Endothelial cell of umbilical vein (primary cell): ENCODE data around the gene GABBR2. TPM values are rescaled to one million over a fixed set of nuclear protein-coding genes. Genes with fewer than 3 reads are reported as not detected.

Experiments
- BruUV-seq: library from RNA; stranded (reverse); fragments of 400-500 nt; replicated peaks from 2 replicates; lab custom pipeline; 2021; lab: Mats Ljungman, UMichigan
- CTCF ChIA-PET: fragments of 300-600, 350-600 bp; sonication (Branson Sonifier 250); formaldehyde crosslinking; loops from one replicate; lab custom pipeline; 2021; ENCODE audit warnings: antibody characterized with exemption, inconsistent platforms; lab: Charles Lee
- POLR2A ChIA-PET: fragments of 300-600, 350-600 bp; sonication (Branson Sonifier 250); formaldehyde crosslinking; loops from one replicate; lab custom pipeline; 2021; ENCODE audit warnings: antibody characterized with exemption, inconsistent platforms; lab: Charles Lee
- DNase-seq: peaks from one replicate; pipeline ENCODE4 v3.0.0-alpha.2; 2011; ENCODE audit warnings: low read depth, low spot score
- FAIRE-seq: peaks from 2 replicates; lab custom pipeline; 2011; peaks lifted over from hg19 to GRCh38; lab: Jason Lieb, UNC
- H2AFZ ChIP-seq: 2 replicates; pipeline ENCODE4 v1.6.0; 2012; ENCODE audit warnings: low read depth, low read length, control low read depth, inconsistent platforms
- H3K27ac ChIP-seq: 2 replicates; pipeline ENCODE4 v1.5.1; 2011; ENCODE audit warnings: low read depth, mild to moderate bottlenecking, control low read depth, low read length, moderate library complexity; ENCODE audit not compliant: insufficient read depth
- H3K27me3 ChIP-seq, 2 experiments: 2 replicates each; pipeline versions ENCODE4 v1.6.0 to v1.6.1; 2011; ENCODE audit warnings: low read length in 2 of 2, mixed read lengths in 1 of 2; ENCODE audit not compliant: control insufficient read depth in 2 of 2, insufficient read depth in 2 of 2
- H3K36me3 ChIP-seq, 2 experiments: 2 replicates in 1 of 2; 3 replicates in 1 of 2; pipeline ENCODE4 v1.5.1; 2011; ENCODE audit warnings: low read length in 2 of 2, mild to moderate bottlenecking in 1 of 2, moderate library complexity in 1 of 2; ENCODE audit not compliant: control insufficient read depth in 2 of 2, insufficient read depth in 2 of 2; ENCODE audit errors: extremely low read depth in 1 of 2
- H3K4me1 ChIP-seq: 3 replicates; pipeline ENCODE4 v1.5.1; 2011; ENCODE audit warnings: mild to moderate bottlenecking, low read length; ENCODE audit not compliant: control insufficient read depth, insufficient read depth; ENCODE audit errors: extremely low read depth
- H3K4me2 ChIP-seq: 2 replicates; pipeline ENCODE4 v1.6.1; 2011; ENCODE audit warnings: low read length, control low read depth, mixed read lengths; ENCODE audit not compliant: insufficient read depth
- H3K4me3 ChIP-seq, 3 experiments: fragments of 200-600 bp in 1 of 3; sonication (generic), shearing (Covaris generic) in 1 of 3; replicated peaks in 1 of 3; 2 replicates each; pipeline ENCODE4 v1.5.1; 2011 to 2016; ENCODE audit warnings: control low read depth in 3 of 3, low read length in 3 of 3, mild to moderate bottlenecking in 2 of 3, inconsistent platforms in 1 of 3, low read depth in 1 of 3, moderate library complexity in 1 of 3; ENCODE audit not compliant: insufficient read depth in 1 of 3
- H3K79me2 ChIP-seq: 2 replicates; pipeline ENCODE4 v1.6.0; 2012; ENCODE audit warnings: low read length, inconsistent platforms; ENCODE audit not compliant: control insufficient read depth, insufficient read depth
- H3K9ac ChIP-seq: replicated peaks from 2 replicates; pipeline ENCODE3; 2011; ENCODE audit warnings: low read length, control low read depth; ENCODE audit not compliant: insufficient read depth; ENCODE audit errors: extremely low read depth
- H3K9me1 ChIP-seq: replicated peaks from 3 replicates; pipeline ENCODE4 v1.6.0; 2011; ENCODE audit warnings: mild to moderate bottlenecking, low read length; ENCODE audit not compliant: control insufficient read depth, insufficient read depth; ENCODE audit errors: extremely low read depth
- H3K9me3 ChIP-seq: replicated peaks from 2 replicates; pipeline ENCODE4 v1.5.1; 2012; ENCODE audit warnings: low read length, inconsistent platforms; ENCODE audit not compliant: control insufficient read depth, insufficient read depth
- H4K20me1 ChIP-seq: replicated peaks from 2 replicates; pipeline ENCODE3; 2011; ENCODE audit warnings: mild to moderate bottlenecking, low read length; ENCODE audit not compliant: control insufficient read depth, insufficient read depth; ENCODE audit errors: extremely low read depth
- EZH2 ChIP-seq: IDR thresholded peaks from 2 replicates; pipeline ENCODE4 v1.6.1; 2012; ENCODE audit warnings: borderline replicate concordance, low read depth, mild to moderate bottlenecking, moderate library complexity, low read length, inconsistent platforms; ENCODE audit not compliant: severe bottlenecking
- FOS ChIP-seq: IDR thresholded peaks from 2 replicates; pipeline ENCODE4 v1.6.1; 2011; ENCODE audit warnings: mild to moderate bottlenecking, low read length, moderate library complexity, borderline replicate concordance; ENCODE audit not compliant: insufficient read depth
- JUN ChIP-seq: IDR thresholded peaks from 2 replicates; pipeline ENCODE4 v1.6.1; 2011; ENCODE audit warnings: borderline replicate concordance, low read depth; ENCODE audit not compliant: insufficient read length, insufficient read depth
- MYC ChIP-seq: IDR thresholded peaks from one replicate; pipeline ENCODE4 v1.6.1; 2011; ENCODE audit warnings: mild to moderate bottlenecking, low read depth, low read length
- POLR2A ChIP-seq: IDR thresholded peaks from 2 replicates; pipeline ENCODE4 v1.6.1; 2012; ENCODE audit warnings: low read depth, mild to moderate bottlenecking, control low read depth, low read length
- POLR2AphosphoS5 ChIP-seq: IDR thresholded peaks from 2 replicates; pipeline ENCODE4 v1.6.1; 2012; ENCODE audit warnings: low read depth, mild to moderate bottlenecking, control low read depth, low read length, moderate library complexity; ENCODE audit not compliant: insufficient read depth
- dilution Hi-C: fragments of 300-500 bp; cut with MboI; formaldehyde crosslinking; loops from one replicate; pipeline ENCODE4 v1.15.0; 2019; ENCODE audit warnings: low sequenced_read_pairs; ENCODE audit not compliant: extremely low pct_ligation_motif_present
- intact Hi-C: fragments of 100-400 bp; cut with micrococcal nuclease; formaldehyde crosslinking; loops from one replicate; pipeline ENCODE4 v1.10.0; 2022
- polyA plus RNA-seq, 4 experiments: library from polyadenylated mRNA; depleted of rRNA in 3 of 4; stranded (reverse) in 3 of 4; unstranded in 1 of 4; fragments of >200 nt; gene quantifications; 2 replicates each; pipeline versions ENCODE4 v1.2.1 to v1.2.3, GENCODE V29; 2011 to 2012; ENCODE audit warnings: missing spikeins in 1 of 4
- total RNA-seq: library from RNA; stranded (reverse); gene quantifications from 2 replicates; pipeline ENCODE4 v1.2.3, GENCODE V29; 2021
- TF ChIP-seq, protein P1 (sequence below), 2 donors: IDR thresholded peaks; 1 replicate in 1 of 2; 2 replicates in 1 of 2; pipeline ENCODE4 v1.5.1; 2011; ENCODE audit warnings: low read length in 2 of 2, mild to moderate bottlenecking in 2 of 2, moderate library complexity in 2 of 2, control low read depth in 1 of 2, inconsistent platforms in 1 of 2, low read depth in 1 of 2; ENCODE audit not compliant: insufficient read depth in 1 of 2; ENCODE audit errors: extremely low read depth in 1 of 2

GABBR2 gene
- total and polyA plus RNA-seq, 2 donors (not counting 3 experiments of a cell fraction or from before 2014, with no cell fraction given) = 1.1 to 9.2 TPM

DNA sequence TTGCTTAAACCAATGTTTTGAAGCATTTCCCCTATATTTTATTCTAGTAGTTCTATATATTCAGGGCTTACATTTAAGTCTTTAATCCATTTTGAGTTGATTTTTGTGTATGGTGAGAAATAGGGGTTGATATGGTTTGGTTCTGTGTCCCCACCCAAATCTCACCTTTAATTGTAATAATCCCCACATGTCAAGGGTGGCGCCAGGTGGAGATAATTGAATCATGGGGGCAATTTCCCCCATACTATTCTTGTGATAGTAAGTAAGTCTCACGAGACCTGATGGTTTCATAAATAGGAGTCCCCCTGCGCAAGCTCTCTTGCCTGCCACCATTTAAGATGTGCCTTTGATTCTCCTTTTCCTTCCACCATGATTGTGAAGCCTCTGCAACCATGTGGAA, 361.1 kb downstream of the GABBR2 start:
- ChIA-PET CTCF (no interaction called here), POLR2A (no interaction called here)
- Histone ChIP-seq H3K4me1 (peaks cover 10% of the 10 kb centered on the region), H3K4me3 (no peak overlapping the region), H3K36me3 (no peaks in the 10 kb centered on the region), H4K20me1 (no peaks in the 10 kb centered on the region), H3K79me2 (no peaks in the 10 kb centered on the region), H3K9me1 (no peaks in the 10 kb centered on the region), H3K4me2 (no peak overlapping the region), H3K9me3 (no peaks in the 10 kb centered on the region), H3K27me3 (no peaks in the 10 kb centered on the region), H3K27ac (no peak overlapping the region), H3K9ac (no peak overlapping the region), H2AFZ (no peak overlapping the region)
- dilution Hi-C loops (no loop called here), intact Hi-C loops (no loop called here)
- TF ChIP-seq FOS = no peak
- no peak for TF ChIP-seq EZH2
- TF ChIP-seq POLR2A = no peak
- no peak for TF ChIP-seq JUN
- TF ChIP-seq POLR2AphosphoS5 = no peak
- no peak for TF ChIP-seq MYC
- TF ChIP-seq, protein P1, sequence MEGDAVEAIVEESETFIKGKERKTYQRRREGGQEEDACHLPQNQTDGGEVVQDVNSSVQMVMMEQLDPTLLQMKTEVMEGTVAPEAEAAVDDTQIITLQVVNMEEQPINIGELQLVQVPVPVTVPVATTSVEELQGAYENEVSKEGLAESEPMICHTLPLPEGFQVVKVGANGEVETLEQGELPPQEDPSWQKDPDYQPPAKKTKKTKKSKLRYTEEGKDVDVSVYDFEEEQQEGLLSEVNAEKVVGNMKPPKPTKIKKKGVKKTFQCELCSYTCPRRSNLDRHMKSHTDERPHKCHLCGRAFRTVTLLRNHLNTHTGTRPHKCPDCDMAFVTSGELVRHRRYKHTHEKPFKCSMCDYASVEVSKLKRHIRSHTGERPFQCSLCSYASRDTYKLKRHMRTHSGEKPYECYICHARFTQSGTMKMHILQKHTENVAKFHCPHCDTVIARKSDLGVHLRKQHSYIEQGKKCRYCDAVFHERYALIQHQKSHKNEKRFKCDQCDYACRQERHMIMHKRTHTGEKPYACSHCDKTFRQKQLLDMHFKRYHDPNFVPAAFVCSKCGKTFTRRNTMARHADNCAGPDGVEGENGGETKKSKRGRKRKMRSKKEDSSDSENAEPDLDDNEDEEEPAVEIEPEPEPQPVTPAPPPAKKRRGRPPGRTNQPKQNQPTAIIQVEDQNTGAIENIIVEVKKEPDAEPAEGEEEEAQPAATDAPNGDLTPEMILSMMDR (IDR thresholded peaks at IDR 0.05; ENCODE audit: extremely low read depth in 1 of 2, insufficient read depth in 1 of 2, low read depth in 1 of 2, low read length in 2 of 2) = no peak
- DNase-seq = no peak
- no TSS peak for BruUV-seq
- FAIRE-seq = no peak
